Fibroblast of villous mesenchyme (primary cell): ENCODE measurements around the gene GHRL. TPM values are rescaled to one million over a fixed set of nuclear protein-coding genes. Genes with fewer than 3 reads are reported as not detected.

Source experiments
- DNase-seq: peaks from one replicate; pipeline ENCODE4 v3.0.0-alpha.2; 2010; ENCODE audit warnings: low read depth
- H3K4me3 ChIP-seq: 2 replicates; pipeline ENCODE4 v1.5.1; 2011; ENCODE audit warnings: low read depth, mild to moderate bottlenecking, low read length
- total RNA-seq: library from RNA; depleted of rRNA; stranded (reverse); fragments of >200 nt; gene quantifications from 2 replicates; pipeline ENCODE4 v1.2.3, GENCODE V29; 2012
- TF ChIP-seq, protein P1 (sequence below): IDR thresholded peaks from 2 replicates; pipeline ENCODE4 v1.5.1; 2012; ENCODE audit warnings: low read depth, mild to moderate bottlenecking, low read length; ENCODE audit not compliant: insufficient read depth

GHRL gene
- total RNA-seq, 1 donor = not detected

DNA sequence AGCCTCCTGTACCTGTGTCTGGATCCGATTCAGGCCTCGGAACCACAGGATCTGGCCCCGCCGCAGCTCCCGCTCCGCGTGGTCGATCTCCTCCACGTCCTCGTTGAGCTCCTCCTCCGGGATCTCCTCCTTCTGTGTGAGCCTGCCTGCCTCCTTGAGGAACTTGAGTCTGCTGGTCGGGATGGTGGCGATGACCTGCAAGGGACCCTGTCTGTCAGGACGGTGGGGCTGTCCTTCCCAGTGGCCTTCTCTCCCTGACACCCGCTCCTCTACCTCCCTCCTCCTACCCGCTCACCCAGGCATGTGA lies 45.4 kb upstream of the GHRL start:
- DNase-seq = no peak
- TF ChIP-seq, protein P1, sequence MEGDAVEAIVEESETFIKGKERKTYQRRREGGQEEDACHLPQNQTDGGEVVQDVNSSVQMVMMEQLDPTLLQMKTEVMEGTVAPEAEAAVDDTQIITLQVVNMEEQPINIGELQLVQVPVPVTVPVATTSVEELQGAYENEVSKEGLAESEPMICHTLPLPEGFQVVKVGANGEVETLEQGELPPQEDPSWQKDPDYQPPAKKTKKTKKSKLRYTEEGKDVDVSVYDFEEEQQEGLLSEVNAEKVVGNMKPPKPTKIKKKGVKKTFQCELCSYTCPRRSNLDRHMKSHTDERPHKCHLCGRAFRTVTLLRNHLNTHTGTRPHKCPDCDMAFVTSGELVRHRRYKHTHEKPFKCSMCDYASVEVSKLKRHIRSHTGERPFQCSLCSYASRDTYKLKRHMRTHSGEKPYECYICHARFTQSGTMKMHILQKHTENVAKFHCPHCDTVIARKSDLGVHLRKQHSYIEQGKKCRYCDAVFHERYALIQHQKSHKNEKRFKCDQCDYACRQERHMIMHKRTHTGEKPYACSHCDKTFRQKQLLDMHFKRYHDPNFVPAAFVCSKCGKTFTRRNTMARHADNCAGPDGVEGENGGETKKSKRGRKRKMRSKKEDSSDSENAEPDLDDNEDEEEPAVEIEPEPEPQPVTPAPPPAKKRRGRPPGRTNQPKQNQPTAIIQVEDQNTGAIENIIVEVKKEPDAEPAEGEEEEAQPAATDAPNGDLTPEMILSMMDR = no peak
- no peak overlapping the region for H3K4me3 ChIP-seq

DNA sequence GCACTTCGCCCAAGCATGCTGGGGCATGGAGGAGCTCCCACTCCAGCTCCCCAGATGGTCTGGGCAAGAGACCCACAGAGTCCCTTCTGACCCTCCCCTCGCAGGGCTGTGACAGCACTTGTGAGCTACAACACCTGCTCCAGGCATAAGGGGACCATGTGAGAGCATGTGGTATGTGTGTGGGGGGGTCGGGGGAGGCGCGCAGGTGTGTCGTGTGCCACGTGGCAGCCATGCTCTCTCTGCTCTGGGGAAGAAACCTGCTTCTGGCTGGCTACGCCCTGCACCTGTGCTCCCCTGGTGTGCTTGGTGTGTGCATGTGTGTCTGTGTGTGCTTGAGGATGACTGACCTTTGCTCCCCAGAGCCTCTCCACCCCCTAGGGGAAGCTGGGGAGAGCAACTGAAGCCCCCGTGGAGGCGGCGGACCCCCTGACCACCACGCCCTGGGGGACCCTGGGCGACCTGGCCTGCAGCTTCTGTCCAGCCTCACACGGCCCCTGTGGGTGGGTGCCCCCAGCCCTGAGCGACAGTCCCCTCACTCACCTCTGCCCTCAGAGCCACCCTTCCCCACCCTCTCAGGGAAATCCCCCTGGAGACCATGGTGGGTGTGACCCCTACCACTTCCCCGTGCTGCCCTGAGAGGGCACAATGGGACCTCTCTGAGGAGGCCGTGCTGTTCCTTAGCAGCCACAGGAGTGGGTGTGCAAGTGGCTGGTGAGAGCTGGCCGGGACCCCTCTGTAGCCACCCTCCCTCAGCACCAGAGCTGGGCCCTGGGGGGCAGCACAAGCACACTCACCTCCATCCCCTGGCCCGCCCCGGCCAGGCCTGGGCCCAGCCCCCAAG lies 44.8 kb upstream of the GHRL start:
- DNase-seq = no peak
- TF ChIP-seq, protein P1 = no peak
- no peak overlapping the region for H3K4me3 ChIP-seq

DNA sequence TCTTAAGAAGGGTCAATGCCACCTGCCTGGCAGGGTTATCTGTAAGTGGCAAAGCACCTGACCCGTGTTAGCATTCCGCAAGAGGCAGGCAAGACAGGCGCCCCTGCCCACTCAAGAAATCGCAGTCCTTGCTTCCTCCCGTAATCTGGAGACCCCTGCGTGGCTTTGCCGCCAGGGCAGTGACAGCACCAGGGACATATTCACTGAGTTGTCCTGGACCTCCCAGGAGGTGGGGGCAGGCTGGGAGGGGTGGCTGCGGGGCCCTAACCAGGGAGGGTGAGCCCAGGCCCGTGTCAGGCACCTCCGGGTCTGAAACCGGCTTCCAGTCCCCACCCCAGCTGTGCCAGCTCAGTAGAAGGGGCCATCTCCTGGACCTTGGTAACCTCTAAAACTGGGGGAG lies 44.0 kb upstream of the GHRL start:
- H3K4me3 ChIP-seq = no peak overlapping the region
- DNase-seq = no peak
- TF ChIP-seq, protein P1 = no peak

DNA sequence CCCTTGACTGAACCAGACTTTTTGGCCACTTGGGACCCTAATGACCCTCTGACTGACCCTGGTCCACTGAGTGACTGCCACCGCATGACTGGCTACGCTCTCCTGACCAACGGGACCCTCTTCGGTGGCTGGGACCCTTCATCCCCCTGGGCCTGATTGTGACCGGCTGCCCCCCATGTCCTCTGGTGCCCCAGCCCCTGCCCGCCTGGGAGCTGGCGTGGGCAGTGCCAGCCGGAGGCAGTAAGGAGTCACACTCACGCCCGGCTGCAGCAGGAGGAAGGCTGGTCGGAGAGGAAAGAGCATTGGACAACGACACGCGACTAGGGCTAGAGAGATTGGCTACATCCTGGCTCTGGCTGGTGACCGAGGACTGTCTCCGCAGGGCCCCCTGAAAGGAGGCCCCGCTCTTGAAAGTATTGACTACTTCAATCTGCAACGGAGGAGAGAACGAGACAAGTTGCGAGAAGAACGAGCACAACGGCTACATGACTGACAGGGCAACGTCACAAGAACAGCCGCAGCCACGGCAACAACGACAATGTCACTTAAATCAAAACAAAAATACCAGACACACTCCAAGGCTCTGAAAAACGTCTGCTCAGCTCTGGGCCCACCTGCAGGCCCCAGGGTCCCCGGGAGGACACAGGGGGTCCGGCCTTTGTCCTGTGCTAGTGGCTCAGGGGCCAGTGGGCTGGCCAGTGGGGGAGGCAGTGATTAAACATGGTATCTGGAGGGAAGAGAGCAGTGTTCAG lies 43.3 kb upstream of the GHRL start:
- TF ChIP-seq, protein P1 = no peak
- no peak for DNase-seq
- no peak overlapping the region for H3K4me3 ChIP-seq

DNA sequence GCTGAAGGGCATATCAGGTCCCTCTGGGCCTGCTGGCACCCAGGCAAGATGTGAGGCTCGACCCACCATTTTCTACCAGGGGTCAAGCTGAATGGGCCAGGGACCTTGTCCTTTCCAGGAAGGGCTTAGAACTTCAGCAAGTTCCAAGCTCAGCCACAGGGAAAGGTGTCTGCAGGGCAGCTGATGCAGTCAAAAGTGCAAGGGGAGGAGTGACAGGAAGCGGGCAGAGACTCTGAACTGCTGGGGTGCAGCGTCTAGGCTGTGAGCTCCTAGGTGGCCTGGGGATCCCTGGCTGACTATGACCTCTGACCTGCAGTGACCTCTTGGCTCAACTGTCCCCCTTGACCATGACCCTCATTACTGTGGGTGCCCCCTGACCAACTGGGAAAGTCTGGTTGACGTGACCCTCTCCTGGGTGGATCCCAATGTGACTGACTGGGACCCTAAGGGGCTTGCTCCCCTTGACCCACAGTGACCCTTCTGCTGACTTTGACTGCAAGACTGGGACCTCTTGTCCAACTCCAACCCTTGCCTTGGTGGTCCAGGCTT lies 42.5 kb upstream of the GHRL start:
- H3K4me3 ChIP-seq = no peak overlapping the region
- TF ChIP-seq, protein P1 = no peak
- no peak for DNase-seq

DNA sequence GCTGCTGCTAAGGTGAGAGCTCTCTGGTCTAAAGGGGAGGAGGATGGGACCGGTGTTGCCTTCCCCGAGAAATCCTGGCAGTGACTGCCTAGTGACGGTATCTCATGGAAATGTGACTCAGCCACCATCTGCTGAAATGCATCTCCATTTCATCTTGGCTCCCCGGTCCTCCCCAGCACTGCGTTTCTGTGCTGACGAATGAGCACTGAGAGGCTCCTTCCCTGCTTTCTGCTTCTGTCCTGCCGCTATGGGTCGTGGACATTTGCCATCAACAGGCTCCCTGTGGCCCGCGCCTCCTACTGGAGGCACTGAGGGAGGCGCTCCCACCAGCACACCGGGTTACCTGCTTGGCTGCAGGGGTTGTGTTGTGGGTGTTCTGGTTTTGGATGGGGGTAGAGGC lies 41.7 kb upstream of the GHRL start:
- H3K4me3 ChIP-seq = no peak overlapping the region
- DNase-seq = no peak
- TF ChIP-seq, protein P1 = peak; percentile 22
